NOMO-1 (cell line): ENCODE data around the gene ZNF84.

Experiments
- DNase-seq, 2 experiments: peaks; one replicate each; lab custom pipeline; 2025; ENCODE audit not compliant: unreplicated experiment in 2 of 2; lab: John Stamatoyannopoulos, UW

Gene ZNF84

DNA sequence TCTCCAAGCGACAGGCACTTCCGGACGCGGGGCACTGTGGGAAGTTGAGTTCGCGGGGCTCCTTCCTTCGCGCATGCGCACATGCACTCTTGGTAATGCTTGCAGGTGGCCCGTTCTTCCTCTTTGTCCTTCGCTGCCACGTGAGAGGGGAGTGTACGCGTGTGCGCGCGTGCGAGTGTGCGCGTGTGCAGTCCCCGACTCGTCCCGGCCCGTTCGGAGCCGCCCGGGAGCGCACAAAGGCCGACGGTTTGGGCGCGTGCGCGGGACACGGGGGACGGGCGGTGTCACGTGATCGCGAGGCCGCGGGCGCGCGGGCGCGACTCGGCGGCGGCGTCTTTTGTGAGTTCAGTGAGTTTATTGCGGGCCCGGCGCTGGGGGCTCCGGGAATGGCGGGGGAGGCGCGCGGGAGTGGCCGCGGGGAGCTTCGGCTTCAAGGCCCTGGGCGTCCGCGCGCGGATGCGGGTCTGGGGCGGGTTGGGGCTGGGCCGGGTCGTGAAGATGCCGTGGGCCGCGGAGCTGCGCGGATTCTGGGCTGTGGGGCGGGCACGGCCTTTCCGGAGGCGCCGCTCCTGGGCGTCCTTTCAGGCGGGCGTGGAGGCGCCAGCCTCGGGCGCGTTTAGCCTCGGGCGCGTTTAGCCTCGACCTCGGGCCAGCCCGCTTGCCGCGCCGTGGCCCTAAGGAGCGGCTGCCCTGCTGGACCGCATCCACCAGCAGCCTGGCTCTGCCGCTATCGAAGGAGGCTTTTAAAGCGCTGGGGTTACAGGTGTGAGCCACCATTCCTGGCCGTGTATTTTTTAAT is at the start of gene ZNF84:
TSS of gene ZNF84 (plus strand) at position 303 of the 799 bp plus-strand sequence. CDS start 3,959 bp downstream, outside the sequence.
- DNase-seq: peak; percentile 93 to 98

DNA sequence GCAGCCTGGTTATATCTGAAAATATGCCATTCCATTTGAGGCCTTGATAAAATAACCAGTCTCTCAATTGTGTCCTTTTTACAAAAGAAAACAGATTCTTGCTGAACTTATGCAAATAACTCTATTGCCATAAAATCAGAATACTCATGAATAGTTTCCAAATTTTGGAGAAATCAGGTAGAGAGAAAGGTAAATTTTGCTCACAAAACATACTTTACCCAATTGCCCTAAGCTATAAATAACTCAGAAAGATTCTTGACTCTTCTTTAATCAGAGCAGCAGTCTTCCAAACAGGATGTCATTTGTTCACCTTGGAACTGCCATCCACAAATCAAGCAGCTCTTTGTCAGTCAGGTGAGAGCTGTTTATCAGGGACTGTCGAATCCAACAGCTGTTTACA is 38.6 kb upstream of the ZNF84 start:
- no peak for DNase-seq

- DNase-seq: no peak
Measured at GRCh38 chr12:133010657-133011297, 26.5 kb upstream of the ZNF84 start.

DNA sequence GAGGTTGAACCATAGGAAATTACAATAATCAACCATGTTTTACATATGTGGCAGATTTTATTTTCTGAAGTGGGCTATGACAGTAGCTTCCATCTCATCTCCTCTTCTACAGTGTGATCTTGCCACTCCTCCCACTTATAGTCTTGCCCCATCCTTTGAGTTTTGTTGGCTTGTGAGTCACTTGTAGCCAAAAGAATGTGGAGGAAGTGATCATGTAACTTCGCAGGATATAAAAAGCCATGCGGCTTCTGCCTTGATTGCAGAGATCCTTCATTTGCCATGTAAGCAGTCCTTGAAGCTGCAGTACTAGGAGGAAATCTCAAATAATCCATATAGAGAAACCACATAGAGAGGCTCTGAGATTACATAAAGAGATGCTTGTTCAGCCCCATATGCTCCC is 13.7 kb upstream of the ZNF84 start:
- DNase-seq: peak in 1 of 2 experiments; percentile 9

DNA sequence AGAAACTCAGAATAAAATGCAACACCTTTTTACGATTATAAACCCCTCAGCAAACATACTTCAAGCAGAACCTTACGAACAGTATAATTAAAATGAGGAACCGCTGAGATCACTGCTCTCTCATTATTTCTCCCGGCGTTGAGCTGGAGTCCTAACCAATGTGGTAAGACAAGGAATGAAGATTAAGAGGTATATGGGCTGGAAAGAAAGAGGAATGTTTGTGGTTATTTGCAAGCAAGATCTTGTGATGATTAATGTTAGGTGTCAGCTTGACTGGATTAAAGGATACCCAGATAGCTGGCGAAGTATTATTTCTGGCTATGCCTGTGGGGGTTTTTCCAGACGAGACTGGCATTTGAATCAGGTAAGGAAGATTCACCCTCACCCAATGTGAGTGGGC is 10.3 kb upstream of the ZNF84 start:
- DNase-seq: no peak

DNA sequence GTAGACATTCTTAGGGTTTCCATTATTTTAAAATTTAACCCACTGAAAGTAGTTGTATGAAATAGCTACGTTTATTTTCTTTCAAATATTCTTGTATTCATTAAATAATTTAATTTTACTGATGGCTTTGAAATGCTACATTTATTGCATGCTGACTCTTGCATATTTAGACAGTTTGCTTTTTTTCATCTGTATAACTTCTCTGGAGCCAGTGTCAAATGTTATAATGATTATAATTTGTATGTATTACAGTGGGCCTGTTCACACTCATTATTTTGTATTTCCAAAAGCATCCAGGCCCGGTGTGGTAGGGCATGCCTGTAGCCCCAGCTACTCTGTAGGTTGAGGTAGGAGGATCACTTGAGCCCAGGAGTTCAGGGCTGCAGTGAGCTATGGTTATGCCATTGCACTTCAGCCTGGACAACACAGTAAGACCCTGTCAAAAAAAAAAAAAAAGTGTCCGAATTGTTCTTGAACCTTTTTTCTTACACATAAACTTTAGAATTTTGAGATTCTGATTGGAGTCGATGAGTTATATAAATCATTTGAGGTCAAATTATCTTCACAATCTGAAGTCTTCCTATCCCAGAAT is 905 bp downstream of the ZNF84 start:
- DNase-seq: peak in 1 of 2 experiments; percentile 26

DNA sequence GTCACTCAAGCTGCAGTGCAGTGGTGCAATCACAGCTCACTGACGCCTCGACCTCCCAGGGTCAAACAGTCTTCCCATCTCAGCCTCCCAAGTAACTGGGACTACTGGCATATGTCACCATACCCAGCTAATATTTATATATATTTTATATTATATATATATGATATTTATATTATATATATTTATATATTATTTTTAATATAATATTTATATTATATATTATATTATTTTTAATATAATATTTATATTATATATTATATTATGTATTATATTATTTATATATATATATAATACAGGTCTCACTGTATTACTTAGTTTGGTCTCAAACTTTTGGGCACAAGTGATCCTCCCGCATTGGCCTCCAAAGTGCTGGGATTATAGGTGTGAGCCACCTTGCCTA is 9.4 kb downstream of the ZNF84 start:
- no peak for DNase-seq

- no peak for DNase-seq
Measured at GRCh38 chr12:133057446-133057845, 20.1 kb downstream of the ZNF84 start.

DNA sequence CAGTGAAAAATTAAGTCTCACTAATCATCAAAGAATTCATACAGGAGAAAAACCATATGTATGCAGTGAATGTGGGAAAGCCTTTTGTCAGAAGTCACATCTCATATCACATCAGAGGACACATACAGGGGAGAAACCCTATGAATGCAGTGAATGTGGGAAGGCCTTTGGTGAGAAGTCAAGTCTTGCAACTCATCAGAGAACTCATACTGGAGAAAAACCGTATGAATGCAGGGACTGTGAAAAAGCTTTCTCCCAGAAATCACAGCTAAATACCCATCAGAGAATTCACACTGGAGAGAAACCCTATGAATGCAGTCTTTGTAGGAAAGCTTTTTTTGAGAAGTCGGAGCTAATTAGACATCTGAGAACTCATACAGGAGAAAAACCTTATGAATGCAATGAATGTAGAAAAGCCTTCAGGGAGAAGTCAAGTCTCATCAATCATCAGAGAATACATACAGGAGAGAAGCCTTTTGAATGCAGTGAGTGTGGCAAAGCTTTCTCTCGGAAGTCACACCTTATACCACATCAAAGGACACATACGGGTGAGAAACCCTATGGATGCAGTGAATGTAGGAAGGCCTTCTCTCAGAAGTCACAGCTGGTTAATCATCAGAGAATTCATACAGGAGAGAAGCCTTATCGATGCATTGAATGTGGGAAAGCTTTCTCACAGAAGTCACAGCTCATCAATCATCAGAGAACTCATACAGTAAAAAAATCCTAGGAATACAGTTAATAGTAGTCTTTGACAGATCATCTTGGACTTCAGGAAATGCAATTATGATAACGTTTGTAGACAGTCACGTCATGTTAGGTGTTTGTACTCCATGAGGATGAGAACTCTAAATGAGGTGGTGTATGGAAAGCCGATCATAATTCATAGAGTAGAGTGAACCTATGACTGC is 21.1 kb downstream of the ZNF84 start:
- no peak for DNase-seq

- DNase-seq: no peak
Measured at GRCh38 chr12:133061954-133062353, 24.6 kb downstream of the ZNF84 start.

DNA sequence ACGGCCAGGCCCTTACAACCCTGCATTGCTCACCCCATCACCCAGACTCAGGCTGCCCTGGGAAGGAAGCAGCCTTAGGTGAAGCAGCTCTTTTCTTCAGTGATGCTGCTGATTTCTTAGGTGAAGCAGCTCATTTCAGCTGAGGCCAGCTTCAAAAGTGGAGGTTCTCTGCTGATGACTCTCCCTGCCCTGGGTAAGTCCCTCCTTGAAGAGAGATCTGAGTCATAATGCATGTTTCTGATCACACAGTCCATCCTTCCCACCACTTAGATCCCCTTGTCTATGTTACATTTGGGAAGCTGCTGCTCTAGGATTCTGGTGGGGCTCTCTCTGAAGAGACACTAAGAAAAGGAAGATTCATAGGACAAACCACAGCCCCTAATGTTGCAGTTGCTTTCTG is 26.2 kb downstream of the ZNF84 start:
- no peak for DNase-seq

DNA sequence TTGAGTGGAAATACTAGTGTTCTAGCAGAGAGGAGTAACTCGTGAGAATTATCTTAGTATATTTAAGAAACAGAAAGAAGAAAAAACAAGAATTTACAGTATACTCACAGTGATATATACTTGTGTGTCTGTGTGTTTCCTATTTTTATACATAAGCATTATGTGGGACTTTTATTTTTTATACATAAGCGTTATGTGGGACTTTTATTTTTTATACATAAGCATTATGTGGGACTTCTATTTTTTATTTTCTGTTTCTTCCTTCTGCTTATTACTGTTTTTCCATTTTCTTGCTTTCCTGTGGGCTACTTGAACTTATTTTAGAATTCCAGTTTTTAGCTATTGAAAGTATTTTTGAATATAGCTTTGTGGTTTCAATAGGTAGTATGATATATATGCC is 36.5 kb downstream of the ZNF84 start:
- DNase-seq: no peak

DNA sequence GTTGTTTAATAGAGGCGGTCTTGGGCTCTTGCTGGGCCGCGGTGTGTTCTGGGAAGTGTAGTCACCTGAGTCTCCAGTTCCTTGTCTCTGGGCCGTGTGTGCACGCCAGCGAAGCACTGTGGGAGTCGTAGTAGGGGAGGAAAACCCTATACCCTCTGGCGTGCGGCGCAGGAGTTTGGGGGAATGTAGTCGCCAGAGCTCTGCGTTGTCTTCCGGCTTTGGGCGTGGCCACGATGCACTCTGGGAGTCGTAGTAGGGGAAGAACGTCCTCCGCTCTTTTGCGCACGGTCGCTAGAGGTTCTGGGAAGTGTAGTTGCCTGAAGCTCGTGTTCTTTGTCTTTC is 42.7 kb downstream of the ZNF84 start:
- DNase-seq: peak; percentile 97 to 98

DNA sequence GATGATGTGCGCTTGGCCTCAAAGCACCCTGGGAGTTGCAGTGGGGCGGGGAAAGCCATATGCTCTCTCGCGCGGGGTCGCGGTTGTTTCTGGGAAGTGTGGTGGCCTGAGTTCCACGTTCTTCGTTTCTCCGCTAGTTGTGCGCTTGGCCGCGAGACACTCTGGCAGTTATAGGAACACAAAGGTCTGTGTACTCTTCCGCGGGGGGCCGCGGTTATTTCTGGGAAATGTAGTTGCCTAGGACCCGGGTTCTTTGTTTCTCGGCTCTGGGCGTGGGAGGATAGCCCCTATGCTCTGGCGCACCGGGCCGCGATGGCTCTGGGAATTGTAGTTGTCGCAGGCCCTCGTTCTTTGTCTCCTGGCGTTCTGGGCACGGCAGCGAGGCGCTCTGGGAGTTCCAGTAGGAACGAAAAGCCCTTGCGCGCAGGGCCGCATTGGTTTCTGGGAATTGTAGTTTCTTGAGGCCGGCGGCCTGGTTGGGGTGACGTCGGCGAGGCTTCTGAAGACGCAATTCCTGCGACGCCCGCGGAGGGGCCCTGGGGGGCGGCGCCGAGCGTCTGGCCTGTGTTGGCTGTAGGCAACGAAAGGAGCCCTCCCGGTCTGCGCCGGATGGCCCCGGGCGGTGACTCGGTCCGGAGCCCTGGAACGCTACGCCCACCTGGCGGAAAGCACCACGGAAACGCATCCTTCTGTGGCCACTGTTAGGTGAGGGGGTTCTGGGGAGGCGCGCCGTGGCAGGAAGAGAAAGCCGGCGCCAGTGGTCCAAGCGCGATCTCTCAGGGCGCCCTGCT is 43.3 kb downstream of the ZNF84 start, which contains the start of gene ZNF140:
TSS of gene ZNF140 (plus strand) at position 556 of the 791 bp plus-strand sequence. CDS start 398 bp downstream, outside the sequence.
- peak; percentile 97 for DNase-seq

DNA sequence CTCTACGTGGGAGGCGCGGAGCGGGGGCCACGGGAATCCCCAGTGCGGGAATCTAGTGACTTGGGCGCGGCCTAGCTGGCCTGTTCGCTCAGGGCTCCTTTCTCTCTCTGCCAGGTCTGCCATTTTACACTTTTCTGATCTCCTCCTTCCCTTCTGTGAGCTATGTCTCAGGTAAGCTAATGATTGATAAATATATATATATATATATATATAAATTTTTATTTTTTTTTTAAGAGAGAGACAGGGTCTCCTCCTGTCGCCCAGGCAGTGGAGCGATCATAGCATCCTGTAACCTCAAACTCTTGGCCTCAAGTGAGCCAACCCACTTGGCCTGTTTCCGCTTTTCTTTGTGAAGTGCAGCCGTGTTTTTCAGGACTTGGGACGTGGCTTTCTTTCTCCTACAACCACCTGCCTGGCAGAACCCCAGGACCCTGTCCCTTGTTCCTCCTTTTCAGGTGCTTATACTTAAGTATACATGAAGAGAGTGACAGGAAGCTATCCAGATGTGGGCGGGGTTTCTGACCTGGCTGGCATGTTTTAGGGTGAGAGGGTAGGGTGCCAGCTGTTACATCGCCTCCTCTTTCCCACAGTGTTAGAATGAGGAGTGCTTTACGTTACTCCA is 44.0 kb downstream of the ZNF84 start:
- peak in 1 of 2 experiments; percentile 58 for DNase-seq

DNA sequence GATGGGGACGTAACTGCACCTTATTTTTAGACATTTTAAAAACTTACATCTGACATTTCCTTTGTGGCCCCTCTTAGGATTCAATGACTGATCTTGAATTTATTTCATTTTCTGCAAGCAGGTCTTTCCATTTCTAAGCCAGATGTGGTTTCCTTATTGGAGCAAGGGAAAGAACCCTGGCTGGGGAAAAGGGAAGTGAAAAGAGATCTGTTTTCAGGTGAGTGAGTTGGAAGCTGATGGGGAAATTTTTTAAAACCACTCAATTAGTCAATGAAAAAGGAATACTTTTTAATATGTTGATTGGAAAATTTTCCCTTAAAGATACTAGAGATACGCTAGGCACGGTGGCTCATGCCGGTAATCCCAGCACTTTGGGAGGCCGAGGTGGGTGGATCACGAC is 46.0 kb downstream of the ZNF84 start:
- DNase-seq: no peak

GRCh38 chr12:133105620-133106019 is 68.3 kb downstream of the ZNF84 start:
- no peak for DNase-seq

DNA sequence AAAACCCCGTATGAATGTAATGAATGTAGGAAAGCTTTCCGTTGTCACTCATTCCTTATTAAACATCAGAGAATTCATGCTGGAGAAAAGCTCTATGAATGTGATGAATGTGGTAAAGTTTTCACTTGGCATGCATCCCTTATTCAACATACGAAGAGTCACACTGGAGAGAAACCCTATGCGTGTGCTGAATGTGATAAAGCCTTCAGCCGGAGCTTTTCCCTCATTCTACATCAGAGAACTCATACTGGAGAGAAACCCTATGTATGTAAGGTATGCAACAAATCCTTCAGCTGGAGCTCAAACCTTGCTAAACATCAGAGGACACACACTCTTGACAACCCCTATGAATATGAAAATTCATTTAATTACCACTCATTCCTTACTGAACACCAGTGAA is 68.9 kb downstream of the ZNF84 start:
- no peak for DNase-seq

GRCh38 chr12:133107121-133107520 is 69.8 kb downstream of the ZNF84 start:
- DNase-seq: no peak

DNA sequence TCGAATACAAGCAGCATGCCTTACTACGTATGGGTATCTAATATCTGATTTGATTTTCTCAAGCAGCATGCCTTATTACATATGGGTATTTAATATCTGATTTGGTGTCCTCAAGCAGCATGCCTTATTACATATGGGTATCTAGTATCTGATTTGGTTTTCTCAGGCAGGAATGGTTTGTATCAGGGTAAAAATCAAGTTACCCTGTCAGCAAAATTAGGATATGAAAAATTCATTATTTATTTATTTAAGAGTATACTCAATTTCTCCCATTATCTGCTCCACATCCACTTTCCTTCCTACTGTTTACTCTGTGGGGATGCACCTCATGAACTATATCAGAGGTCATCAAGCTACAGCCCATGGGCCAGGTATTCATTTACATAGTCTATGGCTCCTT is 70.8 kb downstream of the ZNF84 start:
- DNase-seq: no peak
